Placental pericyte (primary cell): ENCODE data around the gene KIF1A. TPM values are rescaled to one million over a fixed set of nuclear protein-coding genes. Genes with fewer than 3 reads are reported as not detected.

Experiments used
- small RNA-seq: library from RNA; depleted of rRNA; stranded (forward); fragments of <200 nt; gene quantifications from one replicate; pipeline ENCODE3, GENCODE V24; 2012; ENCODE audit warnings: low replicate concordance
- total RNA-seq: library from RNA; depleted of rRNA; stranded (reverse); fragments of >200 nt; gene quantifications from 2 replicates; pipeline ENCODE4 v1.2.3, GENCODE V29; 2012

Gene KIF1A, protein sequence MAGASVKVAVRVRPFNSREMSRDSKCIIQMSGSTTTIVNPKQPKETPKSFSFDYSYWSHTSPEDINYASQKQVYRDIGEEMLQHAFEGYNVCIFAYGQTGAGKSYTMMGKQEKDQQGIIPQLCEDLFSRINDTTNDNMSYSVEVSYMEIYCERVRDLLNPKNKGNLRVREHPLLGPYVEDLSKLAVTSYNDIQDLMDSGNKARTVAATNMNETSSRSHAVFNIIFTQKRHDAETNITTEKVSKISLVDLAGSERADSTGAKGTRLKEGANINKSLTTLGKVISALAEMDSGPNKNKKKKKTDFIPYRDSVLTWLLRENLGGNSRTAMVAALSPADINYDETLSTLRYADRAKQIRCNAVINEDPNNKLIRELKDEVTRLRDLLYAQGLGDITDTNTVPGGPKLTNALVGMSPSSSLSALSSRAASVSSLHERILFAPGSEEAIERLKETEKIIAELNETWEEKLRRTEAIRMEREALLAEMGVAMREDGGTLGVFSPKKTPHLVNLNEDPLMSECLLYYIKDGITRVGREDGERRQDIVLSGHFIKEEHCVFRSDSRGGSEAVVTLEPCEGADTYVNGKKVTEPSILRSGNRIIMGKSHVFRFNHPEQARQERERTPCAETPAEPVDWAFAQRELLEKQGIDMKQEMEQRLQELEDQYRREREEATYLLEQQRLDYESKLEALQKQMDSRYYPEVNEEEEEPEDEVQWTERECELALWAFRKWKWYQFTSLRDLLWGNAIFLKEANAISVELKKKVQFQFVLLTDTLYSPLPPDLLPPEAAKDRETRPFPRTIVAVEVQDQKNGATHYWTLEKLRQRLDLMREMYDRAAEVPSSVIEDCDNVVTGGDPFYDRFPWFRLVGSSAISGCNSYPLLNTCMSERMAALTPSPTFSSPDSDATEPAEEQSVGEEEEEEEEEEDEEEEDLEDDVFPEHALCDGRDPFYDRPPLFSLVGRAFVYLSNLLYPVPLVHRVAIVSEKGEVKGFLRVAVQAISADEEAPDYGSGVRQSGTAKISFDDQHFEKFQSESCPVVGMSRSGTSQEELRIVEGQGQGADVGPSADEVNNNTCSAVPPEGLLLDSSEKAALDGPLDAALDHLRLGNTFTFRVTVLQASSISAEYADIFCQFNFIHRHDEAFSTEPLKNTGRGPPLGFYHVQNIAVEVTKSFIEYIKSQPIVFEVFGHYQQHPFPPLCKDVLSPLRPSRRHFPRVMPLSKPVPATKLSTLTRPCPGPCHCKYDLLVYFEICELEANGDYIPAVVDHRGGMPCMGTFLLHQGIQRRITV (N-terminal part only)
- not detected in 2 replicates for total RNA-seq

DNA sequence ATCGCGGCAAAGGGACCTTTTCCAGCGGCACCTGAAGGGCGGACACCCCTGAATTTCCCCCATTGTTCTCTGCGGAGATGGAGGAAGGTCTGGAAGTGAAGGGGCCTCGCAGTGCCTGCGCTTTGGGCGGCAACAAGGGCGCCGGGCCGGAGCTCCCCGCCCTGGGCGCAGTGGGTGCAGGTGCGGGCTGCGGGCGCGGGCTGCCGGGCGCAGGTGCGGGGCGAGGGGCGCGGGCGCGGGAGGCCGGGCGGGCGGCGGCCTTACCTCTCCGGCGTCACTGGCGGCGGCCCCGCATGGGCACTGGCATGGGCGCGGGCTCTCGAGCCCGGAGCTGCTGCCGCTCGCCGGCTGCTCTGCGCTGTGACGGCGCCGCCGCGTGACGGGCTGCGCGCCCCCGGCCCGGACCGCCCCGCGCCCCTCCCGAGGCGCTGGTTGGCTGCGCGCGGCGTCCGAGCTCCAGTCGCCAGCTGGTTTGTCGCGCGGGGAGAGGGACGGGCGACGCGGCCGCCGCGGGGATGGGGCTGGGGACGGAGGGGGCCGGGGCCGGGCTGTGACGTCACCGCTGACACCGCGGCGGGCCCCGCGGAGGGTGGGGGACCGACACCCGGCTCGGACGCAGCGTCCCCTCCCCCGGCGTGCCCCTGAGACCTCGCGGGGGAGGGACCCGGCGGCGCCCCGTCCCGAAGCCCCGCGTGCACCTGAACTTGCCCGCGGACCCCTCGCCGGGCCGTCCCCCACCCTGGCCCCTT, at the start of gene KIF1A:
Gene KIF1A (minus strand): TSS at position 362 of the 749 bp plus-strand sequence. CDS start 22,467 bp downstream, outside the sequence.

DNA sequence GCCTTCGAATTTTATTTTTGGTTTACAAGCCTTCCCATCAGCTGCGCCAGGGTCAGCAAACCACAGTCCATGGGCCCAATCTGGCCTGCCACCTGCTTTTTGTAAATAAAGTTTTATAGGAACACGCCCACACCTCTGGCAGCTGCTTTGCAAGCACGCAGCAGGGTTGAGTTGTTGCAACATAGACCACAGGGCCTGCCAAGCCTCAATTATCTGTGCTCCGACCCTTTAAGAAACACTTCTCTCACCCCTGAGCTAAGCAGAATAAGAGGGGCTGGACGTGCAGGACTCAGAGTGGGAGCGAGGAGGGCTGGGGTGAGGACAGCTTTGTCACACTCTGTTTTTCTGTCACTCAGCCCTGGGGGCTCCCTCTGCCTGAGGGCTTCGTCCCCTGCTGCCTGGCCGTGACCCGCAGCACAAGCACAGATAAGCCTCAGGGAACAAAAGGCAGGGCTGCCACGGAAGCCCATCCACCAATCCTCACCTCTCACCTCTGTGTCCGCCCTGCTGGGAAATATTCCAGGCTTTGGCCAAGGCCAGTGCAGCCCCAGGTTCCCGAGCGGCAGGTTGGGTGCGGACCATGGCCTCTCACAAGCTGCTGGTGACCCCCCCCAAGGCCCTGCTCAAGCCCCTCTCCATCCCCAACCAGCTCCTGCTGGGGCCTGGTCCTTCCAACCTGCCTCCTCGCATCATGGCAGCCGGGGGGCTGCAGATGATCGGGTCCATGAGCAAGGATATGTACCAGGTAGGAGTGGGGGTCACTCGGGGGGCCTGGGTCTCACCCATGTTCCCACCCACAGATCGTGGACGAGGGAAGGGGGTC, 48.5 kb upstream of the KIF1A start, which contains the start of gene AGXT:
Gene AGXT (plus strand): TSS at position 539 of the 823 bp plus-strand sequence. CDS start 42 bp downstream, at position 581.

DNA sequence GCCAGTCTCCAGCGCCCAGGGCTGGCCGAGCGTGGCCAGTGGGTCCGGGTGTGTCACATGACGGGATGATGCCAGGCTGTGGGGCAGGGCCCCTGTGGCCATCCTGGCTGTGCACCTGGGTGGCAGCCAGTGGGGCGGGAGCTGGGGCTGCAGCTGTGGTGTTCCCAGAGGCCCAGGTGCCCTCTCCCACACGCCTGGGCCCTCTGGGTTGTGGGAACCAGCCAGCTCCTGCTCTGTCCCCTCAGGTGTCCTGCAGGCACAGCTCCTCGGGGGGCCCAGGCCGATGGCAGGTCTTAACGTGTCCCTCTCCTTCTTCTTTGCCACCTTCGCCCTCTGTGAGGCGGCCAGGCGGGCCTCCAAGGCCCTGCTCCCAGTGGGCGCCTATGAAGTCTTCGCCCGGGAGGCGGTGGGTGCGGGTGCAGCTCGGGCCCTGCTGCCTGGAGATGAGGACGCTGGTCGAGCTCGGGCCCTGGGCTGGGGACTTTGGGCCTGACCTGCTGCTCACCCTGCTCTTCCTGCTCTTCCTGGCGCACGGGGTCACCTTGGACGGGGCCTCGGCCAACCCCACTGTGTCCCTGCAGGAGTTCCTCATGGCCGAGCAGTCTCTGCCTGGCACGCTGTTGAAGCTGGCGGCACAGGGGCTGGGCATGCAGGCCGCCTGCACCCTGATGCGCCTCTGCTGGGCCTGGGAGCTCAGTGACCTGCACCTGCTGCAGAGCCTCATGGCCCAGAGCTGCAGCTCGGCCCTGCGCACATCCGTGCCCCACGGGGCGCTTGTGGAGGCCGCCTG, 128.2 kb downstream of the KIF1A start, which contains the start of gene AQP12A:
Gene AQP12A (plus strand): TSS at position 236 of the 790 bp plus-strand sequence. CDS start 48 bp downstream, at position 284.

DNA sequence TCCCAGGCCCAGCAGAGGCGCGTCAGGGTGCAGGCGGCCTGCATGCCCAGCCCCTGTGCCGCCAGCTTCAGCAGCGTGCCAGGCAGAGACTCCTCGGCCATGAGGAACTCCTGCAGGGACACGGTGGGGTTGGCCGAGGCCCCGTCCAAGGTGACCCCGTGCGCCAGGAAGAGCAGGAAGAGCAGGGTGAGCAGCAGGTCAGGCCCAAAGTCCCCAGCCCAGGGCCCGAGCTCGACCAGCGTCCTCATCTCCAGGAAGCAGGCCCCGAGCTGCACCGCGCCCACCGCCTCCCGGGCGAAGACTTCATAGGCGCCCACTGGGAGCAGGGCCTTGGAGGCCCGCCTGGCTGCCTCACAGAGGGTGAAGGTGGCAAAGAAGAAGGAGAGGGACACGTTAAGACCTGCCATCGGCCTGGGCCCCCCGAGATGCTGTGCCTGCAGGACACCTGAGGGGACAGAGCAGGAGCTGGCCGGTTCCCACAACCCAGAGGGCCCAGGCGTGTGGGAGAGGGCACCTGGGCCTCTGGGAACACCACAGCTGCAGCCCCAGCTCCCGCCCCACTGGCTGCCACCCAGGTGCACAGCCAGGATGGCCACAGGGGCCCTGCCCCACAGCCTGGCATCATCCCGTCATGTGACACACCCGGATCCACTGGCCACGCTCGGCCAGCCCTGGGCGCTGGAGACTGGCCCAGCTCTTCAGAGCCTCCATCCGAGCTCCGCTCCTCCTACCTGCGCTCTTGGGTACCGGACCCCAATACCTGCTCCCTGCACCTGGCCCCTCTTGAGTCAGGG, 137.4 kb downstream of the KIF1A start, which contains the start of gene AQP12B:
Gene AQP12B (minus strand): TSS at position 455 of the 794 bp plus-strand sequence. CDS start 48 bp downstream, at position 407.

Small RNAs within 50 kb of the gene (small RNA-seq; reads per million reads assigned to genes)
- not detected for gene AC011298.3

Other genes starting within 250 kb of the KIF1A start
- 29.1 and 30.6 TPM in 2 replicates for gene CAPN10, start 233.5 kb downstream of the KIF1A start, total RNA-seq
- gene GPR35, start 194.7 kb downstream of the KIF1A start, total RNA-seq = 0.14 and 0.44 TPM in 2 replicates
- gene AQP12B, start 137.3 kb downstream of the KIF1A start, total RNA-seq = not detected in 2 replicates
- gene AQP12A, start 128.4 kb downstream of the KIF1A start, total RNA-seq = not detected in 2 replicates
- gene AGXT, start 48.6 kb upstream of the KIF1A start, total RNA-seq = not detected in 2 replicates
- not detected in 2 replicates for gene MAB21L4, start 75.9 kb upstream of the KIF1A start, total RNA-seq
- not detected in 2 replicates for gene CROCC2, start 86.1 kb upstream of the KIF1A start, total RNA-seq
- gene SNED1, start 178.4 kb upstream of the KIF1A start, total RNA-seq = 2.2 and 16.6 TPM in 2 replicates